Gastroesophageal sphincter (tissue), 4 donors: ENCODE measurements around the gene MYO9A. TPM values are rescaled to one million over a fixed set of nuclear protein-coding genes. Genes with fewer than 3 reads are reported as not detected.

ENCODE experiments used
- ATAC-seq: fragments of 150-250 bp; one replicate; pipeline ENCODE4 v1.9.1; 2016; ENCODE audit warnings: mild to moderate bottlenecking, moderate library complexity
- H3K27ac ChIP-seq, 4 donors: fragments of 200-600 bp; sonication (generic) in 3 of 4; 1 replicate in 3 of 4; 2 replicates in 1 of 4; pipeline ENCODE4 v1.5.1; 2016 to 2019
- H3K27me3 ChIP-seq: fragments of 200-600 bp; sonication (generic); one replicate; pipeline ENCODE4 v1.5.1; 2019
- H3K36me3 ChIP-seq, 2 donors: fragments of 200-600 bp; sonication (generic); one replicate each; pipeline ENCODE4 v1.5.1; 2019; ENCODE audit warnings: control low read depth in 1 of 2
- H3K4me1 ChIP-seq, 3 donors: fragments of 200-600 bp; sonication (generic); 1 replicate in 2 of 3; 2 replicates in 1 of 3; pipeline ENCODE4 v1.5.1; 2016 to 2019; ENCODE audit warnings: control low read depth in 2 of 3
- H3K4me3 ChIP-seq, 2 donors: fragments of 200-600 bp; sonication (generic); one replicate each; pipeline ENCODE4 v1.5.1; 2019; ENCODE audit warnings: mild to moderate bottlenecking in 1 of 2, moderate library complexity in 1 of 2
- H3K9me3 ChIP-seq, 3 donors: fragments of 200-600 bp; sonication (generic); one replicate each; pipeline ENCODE4 v1.5.1; 2017 to 2019; ENCODE audit warnings: control low read depth in 2 of 3
- EP300 ChIP-seq: sonication (generic); formaldehyde crosslinking; IDR thresholded peaks from one replicate; pipeline ENCODE4 v1.6.1; 2017; ENCODE audit warnings: antibody characterized with exemption, mild to moderate bottlenecking
- POLR2A ChIP-seq, 2 donors: fragments of 450-650 bp; IDR thresholded peaks; one replicate each; pipeline ENCODE4 v1.6.1; 2017; ENCODE audit warnings: antibody characterized with exemption in 2 of 2, mild to moderate bottlenecking in 2 of 2, moderate library complexity in 1 of 2
- POLR2AphosphoS5 ChIP-seq: sonication (generic); formaldehyde crosslinking; IDR thresholded peaks from one replicate; pipeline ENCODE4 v1.6.1; 2017; ENCODE audit warnings: antibody characterized with exemption
- WGBS, 2 donors: methylation state at CpG; one replicate each; pipeline ENCODE4 v1.1.5; 2018; ENCODE audit warnings: low coverage in 1 of 2; 5-methylcytosine and 5-hydroxymethylcytosine counted together
- total RNA-seq, 4 donors: library from RNA; depleted of rRNA; stranded (reverse); fragments of >200 nt; gene quantifications; one replicate each; pipeline ENCODE4 v1.1.0, GENCODE V29; 2016
- TF ChIP-seq, protein P1 (sequence below), 4 experiments: fragments of 200-600 bp in 2 of 4; fragments of 450-650 bp in 2 of 4; sonication (generic) in 1 of 4; IDR thresholded peaks; one replicate each; pipeline ENCODE4 v1.5.1; 2017 to 2019; ENCODE audit warnings: antibody characterized with exemption in 4 of 4, mild to moderate bottlenecking in 2 of 4, moderate library complexity in 2 of 4

Gene MYO9A
- total RNA-seq, 4 donors from 2014 or later: 74.5 to 118 (median 108) TPM

DNA sequence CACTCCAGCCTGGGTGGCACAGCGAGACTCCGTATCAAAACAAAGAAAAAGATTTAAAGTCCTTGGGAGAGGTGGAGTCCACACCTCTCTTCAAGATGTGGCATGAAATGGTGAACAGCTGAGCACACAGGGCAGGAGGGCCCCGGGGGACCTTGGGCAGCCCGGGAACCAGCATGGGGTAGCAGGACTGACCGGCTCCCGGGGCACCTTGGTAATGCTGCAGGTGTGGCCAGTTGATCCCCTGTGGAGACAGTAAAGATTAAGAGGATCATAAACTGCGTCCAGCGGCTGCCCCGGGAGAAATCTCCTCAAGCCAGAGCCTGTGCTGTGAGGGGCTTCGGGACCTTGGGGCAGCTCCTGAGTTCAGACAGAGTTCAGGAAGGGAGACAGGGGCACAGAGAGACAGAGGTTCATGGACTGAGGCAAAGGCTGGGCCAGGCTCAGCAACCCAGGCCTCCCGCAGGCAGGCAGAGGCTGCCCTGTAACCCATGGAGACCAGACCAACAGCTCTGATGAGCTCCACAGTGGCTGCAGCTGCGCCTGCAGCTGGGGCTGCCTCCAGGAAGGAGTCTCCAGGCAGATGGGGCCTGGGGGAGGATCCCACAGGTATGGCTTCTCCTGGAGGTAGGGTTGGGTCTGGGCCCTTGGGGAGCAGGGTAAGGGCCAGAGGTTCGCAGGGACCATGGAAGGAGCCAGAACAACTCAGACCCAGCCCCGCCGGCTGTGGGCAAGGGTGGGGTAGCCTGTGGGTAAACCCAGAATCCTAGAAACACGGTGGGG is 307.5 kb downstream of the MYO9A start, which contains the start of gene NR2E3:
NR2E3 (plus strand) TSS at position 299 of the 780 bp plus-strand sequence; CDS start at position 489, 190 bp downstream.
- Histone ChIP-seq H3K4me1 (peaks cover 0 to 6% (median 0%) of the 10 kb centered on the region in 3 donors), H3K9me3 (no peaks in the 10 kb centered on the region), H3K27me3 (no peaks in the 10 kb centered on the region), H3K4me3 (no peak within 1 kb of the TSS), H3K36me3 (no peaks in the 10 kb centered on the region), H3K27ac (no peak within 1 kb of the TSS)
- no peak for TF ChIP-seq EP300
- TF ChIP-seq POLR2A (IDR thresholded peaks at IDR 0.05): no peak
- no peak for TF ChIP-seq POLR2AphosphoS5
- no peak for ATAC-seq
- WGBS, 2 donors: 74 to 90% methylated on average over 2 to 8 of the region's 16 CpGs

DNA sequence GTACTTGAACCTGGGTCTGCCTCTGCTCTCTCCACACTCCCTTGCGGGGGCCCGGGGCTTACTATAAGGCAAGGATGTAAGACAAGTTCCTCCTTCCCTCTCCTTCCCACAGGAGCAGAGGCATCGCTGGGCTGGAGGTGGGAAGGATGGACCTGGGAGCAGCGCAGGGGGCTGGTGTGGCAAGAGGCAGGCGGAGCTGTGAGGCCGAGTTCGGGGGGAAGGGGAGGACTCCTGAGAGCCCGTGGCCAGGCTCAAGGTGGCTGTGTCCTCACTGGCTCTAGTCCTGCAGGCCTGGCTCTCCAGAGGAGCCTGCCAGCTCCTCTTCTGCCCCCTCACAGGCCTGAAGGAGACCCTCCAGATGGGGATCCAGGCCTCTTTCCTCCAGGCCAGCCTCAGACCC is 308.6 kb downstream of the MYO9A start:
- TF ChIP-seq, protein P1, sequence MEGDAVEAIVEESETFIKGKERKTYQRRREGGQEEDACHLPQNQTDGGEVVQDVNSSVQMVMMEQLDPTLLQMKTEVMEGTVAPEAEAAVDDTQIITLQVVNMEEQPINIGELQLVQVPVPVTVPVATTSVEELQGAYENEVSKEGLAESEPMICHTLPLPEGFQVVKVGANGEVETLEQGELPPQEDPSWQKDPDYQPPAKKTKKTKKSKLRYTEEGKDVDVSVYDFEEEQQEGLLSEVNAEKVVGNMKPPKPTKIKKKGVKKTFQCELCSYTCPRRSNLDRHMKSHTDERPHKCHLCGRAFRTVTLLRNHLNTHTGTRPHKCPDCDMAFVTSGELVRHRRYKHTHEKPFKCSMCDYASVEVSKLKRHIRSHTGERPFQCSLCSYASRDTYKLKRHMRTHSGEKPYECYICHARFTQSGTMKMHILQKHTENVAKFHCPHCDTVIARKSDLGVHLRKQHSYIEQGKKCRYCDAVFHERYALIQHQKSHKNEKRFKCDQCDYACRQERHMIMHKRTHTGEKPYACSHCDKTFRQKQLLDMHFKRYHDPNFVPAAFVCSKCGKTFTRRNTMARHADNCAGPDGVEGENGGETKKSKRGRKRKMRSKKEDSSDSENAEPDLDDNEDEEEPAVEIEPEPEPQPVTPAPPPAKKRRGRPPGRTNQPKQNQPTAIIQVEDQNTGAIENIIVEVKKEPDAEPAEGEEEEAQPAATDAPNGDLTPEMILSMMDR (IDR thresholded peaks at IDR 0.05): no peak
- Histone ChIP-seq H3K4me3 (no peak overlapping the region), H3K36me3 (no peaks in the 10 kb centered on the region), H3K4me1 (peaks cover 0 to 6% (median 0%) of the 10 kb centered on the region in 3 donors), H3K27ac (no peak overlapping the region), H3K9me3 (no peaks in the 10 kb centered on the region), H3K27me3 (no peaks in the 10 kb centered on the region)
- WGBS, 2 donors: 82% methylated on average over 5 of the region's 8 CpGs; no CpG with 5 or more reads in 1 of the 2 donors
- no peak for ATAC-seq

GRCh38 chr15:71808311-71809020 is 309.5 kb downstream of the MYO9A start:
- H3K36me3 ChIP-seq: no peaks in the 10 kb centered on the region
- TF ChIP-seq POLR2AphosphoS5 (no peak), POLR2A (IDR thresholded peaks at IDR 0.05) (no peak), EP300 (no peak)
- TF ChIP-seq, protein P1 (IDR thresholded peaks at IDR 0.05): no peak
- no peak for ATAC-seq
- H3K4me3 ChIP-seq: no peak overlapping the region
- H3K27ac ChIP-seq: no peak overlapping the region
- H3K4me1 ChIP-seq: peaks cover 0 to 6% (median 0%) of the 10 kb centered on the region in 3 donors
- WGBS, 2 donors: 91% methylated on average over 9 of the region's 18 CpGs; no CpG with 5 or more reads in 1 of the 2 donors
- H3K27me3 ChIP-seq: no peaks in the 10 kb centered on the region
- no peaks in the 10 kb centered on the region for H3K9me3 ChIP-seq

GRCh38 chr15:71807691-71808091 is 310.3 kb downstream of the MYO9A start:
- H3K27me3 ChIP-seq: peaks cover 3% of the 10 kb centered on the region
- no peak overlapping the region for H3K27ac ChIP-seq
- peaks cover 0 to 6% (median 0%) of the 10 kb centered on the region in 3 donors for H3K4me1 ChIP-seq
- TF ChIP-seq EP300 (no peak), POLR2AphosphoS5 (no peak), POLR2A (IDR thresholded peaks at IDR 0.05) (no peak)
- TF ChIP-seq, protein P1 (IDR thresholded peaks at IDR 0.05): no peak
- H3K4me3 ChIP-seq: no peak overlapping the region
- no peaks in the 10 kb centered on the region for H3K9me3 ChIP-seq
- H3K36me3 ChIP-seq: no peaks in the 10 kb centered on the region
- ATAC-seq: no peak
- whole genome bisulfite sequencing, 2 donors: 40 to 51% methylated on average over 3 to 4 of the region's 4 CpGs

GRCh38 chr15:71807125-71807629 is 310.8 kb downstream of the MYO9A start:
- ATAC-seq: no peak
- H3K4me1 ChIP-seq: peaks cover 0 to 6% (median 0%) of the 10 kb centered on the region in 3 donors
- TF ChIP-seq POLR2AphosphoS5 (no peak), POLR2A (IDR thresholded peaks at IDR 0.05) (no peak), EP300 (no peak)
- TF ChIP-seq, protein P1 (IDR thresholded peaks at IDR 0.05): no peak
- no peak overlapping the region for H3K4me3 ChIP-seq
- 73 to 80% methylated on average over 4 to 7 of the region's 15 CpGs for WGBS, 2 donors
- H3K27ac ChIP-seq: no peak overlapping the region
- peaks cover 8% of the 10 kb centered on the region for H3K27me3 ChIP-seq
- H3K36me3 ChIP-seq: no peaks in the 10 kb centered on the region
- no peaks in the 10 kb centered on the region for H3K9me3 ChIP-seq
